Large intestine (tissue), 3 donors: ENCODE data around the gene SERPINE2. TPM values are rescaled to one million over a fixed set of nuclear protein-coding genes. Genes with fewer than 3 reads are reported as not detected.

Source experiments
- DNase-seq, 2 donors: peaks; one replicate each; pipeline versions ENCODE4 v3.0.0 to v3.0.0-alpha.2; 2013
- H3K27ac ChIP-seq: one replicate; pipeline ENCODE4 v1.5.1; 2013; ENCODE audit warnings: low read length
- H3K27me3 ChIP-seq: 2 replicates; pipeline ENCODE4 v1.6.1; 2013; ENCODE audit warnings: low read length; ENCODE audit not compliant: control insufficient read depth, insufficient read depth
- H3K36me3 ChIP-seq: 2 replicates; pipeline ENCODE4 v1.6.1; 2013; ENCODE audit warnings: low read length; ENCODE audit not compliant: control insufficient read depth, insufficient read depth
- H3K4me1 ChIP-seq: one replicate; pipeline ENCODE4 v1.6.1; 2013; ENCODE audit warnings: low read length; ENCODE audit not compliant: control insufficient read depth, insufficient read depth
- H3K4me3 ChIP-seq: one replicate; pipeline ENCODE4 v1.5.1; 2013; ENCODE audit warnings: low read length
- H3K9me3 ChIP-seq: one replicate; pipeline ENCODE4 v1.6.1; 2013; ENCODE audit warnings: mild to moderate bottlenecking, low read depth, low read length, moderate library complexity; ENCODE audit not compliant: control insufficient read depth
- WGBS: methylation state at CpG from one replicate; pipeline ENCODE4 v1.1.5; 2013; ENCODE audit warnings: low lambda C conversion rate; ENCODE audit not compliant: insufficient coverage; 5-methylcytosine and 5-hydroxymethylcytosine counted together
- polyA plus RNA-seq: library from polyadenylated mRNA; unstranded; fragments of 120-200 nt; gene quantifications from one replicate; pipeline ENCODE4 v1.2.1, GENCODE V29; 2013

SERPINE2 gene
- polyA plus RNA-seq, 1 donor = 72.4 TPM

DNA sequence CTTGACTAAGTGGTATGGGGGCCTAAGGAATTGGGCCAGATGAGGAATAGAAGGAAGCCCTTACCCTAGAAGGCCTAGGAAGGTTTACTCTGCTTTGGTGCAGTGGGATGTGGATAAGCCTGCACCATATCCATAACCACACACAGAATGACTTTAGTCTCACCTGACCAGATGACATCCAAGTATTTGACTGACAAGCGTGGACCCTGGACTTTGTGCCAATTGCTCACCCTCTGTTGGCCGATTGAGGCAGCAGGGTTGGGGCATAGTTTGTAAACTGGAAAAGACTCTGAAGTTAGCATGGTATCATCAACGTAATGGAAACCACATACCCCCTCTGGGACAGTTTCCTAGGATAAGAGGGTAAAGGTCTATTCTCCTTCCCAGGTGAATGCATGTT is 36.5 kb upstream of the SERPINE2 start:
- Histone ChIP-seq H3K4me1 (no peaks in the 10 kb centered on the region), H3K27ac (no peak overlapping the region), H3K9me3 (no peaks in the 10 kb centered on the region), H3K4me3 (no peak overlapping the region), H3K36me3 (no peaks in the 10 kb centered on the region), H3K27me3 (peaks cover 5% of the 10 kb centered on the region)
- DNase-seq = no peak
- WGBS = no CpG with 5 or more reads among the region's 3 CpGs

DNA sequence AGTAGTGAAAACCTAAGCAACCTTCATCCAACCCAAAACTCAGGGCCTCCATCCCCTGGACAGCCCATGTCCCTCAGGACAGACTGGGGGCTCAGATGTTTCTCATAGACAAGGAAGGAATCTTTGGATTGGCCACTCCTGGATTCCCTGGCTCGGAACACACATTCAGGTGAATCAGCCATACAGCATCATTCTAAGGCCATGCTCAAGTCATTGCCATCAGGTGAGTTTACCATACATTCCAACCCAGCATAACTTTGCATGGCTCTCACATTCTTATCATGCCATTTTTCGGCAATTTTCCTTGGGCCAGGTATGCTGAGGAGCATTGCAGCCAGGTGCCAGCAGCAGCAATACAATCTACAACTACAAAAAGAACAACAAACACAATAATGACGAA is 34.6 kb upstream of the SERPINE2 start:
- H3K36me3 ChIP-seq = no peaks in the 10 kb centered on the region
- no peak for DNase-seq
- no peaks in the 10 kb centered on the region for H3K4me1 ChIP-seq
- H3K27ac ChIP-seq = no peak overlapping the region
- H3K9me3 ChIP-seq = no peaks in the 10 kb centered on the region
- H3K4me3 ChIP-seq = no peak overlapping the region
- WGBS = no CpG with 5 or more reads among the region's 3 CpGs
- peaks cover 9% of the 10 kb centered on the region for H3K27me3 ChIP-seq

DNA sequence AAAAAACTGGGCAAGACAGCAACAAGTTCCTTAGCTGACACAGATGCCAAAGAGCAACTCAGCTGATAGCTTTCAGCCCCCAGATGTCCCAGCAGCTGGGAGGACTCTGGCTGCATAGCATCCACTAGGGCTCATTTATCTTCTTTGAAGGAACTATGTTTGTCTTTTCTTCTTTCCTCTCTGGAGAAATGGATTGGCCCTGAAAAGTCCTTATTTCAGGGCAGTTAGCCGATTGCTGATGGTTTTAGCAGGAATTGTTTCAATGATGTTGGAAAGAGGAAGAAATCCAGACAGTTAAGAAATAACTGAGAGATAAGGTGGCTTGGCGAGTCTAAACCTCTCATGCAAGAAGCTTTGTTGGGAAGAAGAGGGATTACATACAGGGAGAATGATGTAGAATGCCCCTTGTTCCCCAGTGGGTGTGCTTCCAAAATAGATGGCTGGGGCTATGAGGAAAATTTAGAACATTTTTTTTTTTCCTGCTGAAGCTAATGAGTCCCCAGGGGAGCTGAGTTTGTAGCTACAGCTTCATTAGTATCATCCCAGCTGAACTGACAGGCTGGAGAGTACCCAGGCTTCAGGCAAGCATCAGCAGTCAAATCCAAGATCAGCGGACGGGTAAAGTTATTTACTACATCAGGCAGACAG is 33.6 kb upstream of the SERPINE2 start:
- DNase-seq = peak in 1 of 2 donors; percentile 14
- peaks cover 9% of the 10 kb centered on the region for H3K27me3 ChIP-seq
- WGBS = no CpG with 5 or more reads among the region's 4 CpGs
- H3K36me3 ChIP-seq = no peaks in the 10 kb centered on the region
- no peaks in the 10 kb centered on the region for H3K9me3 ChIP-seq
- no peak overlapping the region for H3K4me3 ChIP-seq
- H3K4me1 ChIP-seq = no peaks in the 10 kb centered on the region
- H3K27ac ChIP-seq = no peak overlapping the region

DNA sequence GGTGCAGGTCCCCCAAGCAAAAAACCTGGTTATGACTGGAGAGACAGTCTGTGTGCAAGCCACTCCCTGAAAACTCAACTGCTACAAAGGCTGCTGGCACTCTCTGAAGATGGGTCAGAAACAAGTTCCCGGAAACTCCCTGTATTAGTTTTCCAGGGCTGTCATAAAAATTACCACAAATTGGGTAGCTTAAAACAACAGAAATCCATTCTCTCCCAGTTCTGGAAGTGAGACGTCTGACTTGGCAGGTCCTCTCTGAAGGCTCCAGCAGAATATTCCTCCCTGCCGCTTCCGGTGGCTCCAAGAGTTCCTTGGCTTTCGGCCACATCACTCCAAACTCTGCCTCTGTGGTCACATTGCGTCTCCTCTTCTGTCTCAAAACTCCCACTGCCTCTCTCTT is 30.1 kb upstream of the SERPINE2 start:
- Histone ChIP-seq H3K27me3 (peaks cover 10% of the 10 kb centered on the region), H3K27ac (no peak overlapping the region), H3K4me1 (no peaks in the 10 kb centered on the region), H3K36me3 (no peaks in the 10 kb centered on the region), H3K4me3 (no peak overlapping the region), H3K9me3 (no peaks in the 10 kb centered on the region)
- DNase-seq = no peak
- no CpG with 5 or more reads among the region's 6 CpGs for WGBS

DNA sequence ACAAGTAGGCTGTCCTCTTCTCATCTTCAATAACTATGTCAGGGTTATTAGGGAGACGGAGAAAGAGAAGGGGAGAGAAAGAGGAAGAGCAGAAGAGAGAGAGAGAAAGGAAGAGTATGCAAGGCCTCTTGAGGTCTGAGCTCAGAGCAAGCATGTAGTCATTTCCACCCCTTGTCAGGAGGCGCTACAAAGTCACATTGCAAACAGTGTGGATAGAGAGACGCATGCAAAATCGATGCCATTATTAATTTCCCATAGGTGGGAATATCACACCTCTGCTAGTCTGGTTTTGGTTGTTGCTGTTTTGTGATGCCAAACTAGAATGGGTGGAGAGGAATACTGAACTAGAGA is 24.2 kb upstream of the SERPINE2 start:
- no CpG with 5 or more reads among the region's 4 CpGs for whole genome bisulfite sequencing
- Histone ChIP-seq H3K4me1 (no peaks in the 10 kb centered on the region), H3K36me3 (no peaks in the 10 kb centered on the region), H3K27ac (no peak overlapping the region), H3K4me3 (no peak overlapping the region), H3K9me3 (no peaks in the 10 kb centered on the region), H3K27me3 (peaks cover 2% of the 10 kb centered on the region)
- no peak for DNase-seq

DNA sequence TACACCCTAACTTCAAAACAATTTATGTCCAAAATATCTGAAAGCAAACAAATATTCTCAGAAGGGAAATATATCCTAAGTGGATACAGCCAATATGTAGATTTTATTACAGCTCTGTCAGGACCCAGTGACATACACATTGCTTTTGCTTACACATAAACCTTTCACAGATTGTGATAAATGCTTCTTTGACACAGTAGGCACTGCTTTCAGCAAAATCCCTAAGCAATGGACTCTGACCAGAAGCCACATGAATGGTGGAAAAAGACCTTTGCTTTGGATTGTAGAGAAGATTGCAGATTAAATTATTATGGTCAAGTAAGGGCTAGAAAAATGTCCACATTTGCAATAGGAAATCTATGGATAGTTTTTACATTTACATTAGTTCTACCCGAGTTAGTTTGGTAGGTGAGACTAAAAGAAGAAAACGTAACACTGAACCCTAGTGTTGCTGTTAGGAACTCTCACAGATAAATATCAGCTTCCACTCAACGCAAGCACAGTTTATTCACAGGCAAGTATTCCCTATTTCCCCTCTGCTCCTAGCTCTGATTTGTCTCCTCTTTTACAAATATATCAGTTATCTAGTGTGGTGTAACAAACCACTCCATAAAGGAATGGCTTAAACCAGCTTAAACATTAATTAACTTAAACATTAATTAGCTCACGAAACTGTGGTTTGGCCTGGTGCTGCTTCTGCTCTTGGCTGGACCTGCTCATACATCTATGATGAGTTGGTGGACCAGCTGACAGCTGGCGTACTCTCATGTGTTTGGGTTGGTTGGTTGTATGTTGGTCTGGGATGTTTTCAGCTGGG is 23.6 kb upstream of the SERPINE2 start:
- H3K27ac ChIP-seq = peak overlapping the region; percentile 17
- WGBS = no CpG with 5 or more reads among the region's 5 CpGs
- no peaks in the 10 kb centered on the region for H3K4me1 ChIP-seq
- H3K9me3 ChIP-seq = no peaks in the 10 kb centered on the region
- H3K27me3 ChIP-seq = peaks cover 2% of the 10 kb centered on the region
- DNase-seq = peak; percentile 38 to 79
- no peak overlapping the region for H3K4me3 ChIP-seq
- no peaks in the 10 kb centered on the region for H3K36me3 ChIP-seq

DNA sequence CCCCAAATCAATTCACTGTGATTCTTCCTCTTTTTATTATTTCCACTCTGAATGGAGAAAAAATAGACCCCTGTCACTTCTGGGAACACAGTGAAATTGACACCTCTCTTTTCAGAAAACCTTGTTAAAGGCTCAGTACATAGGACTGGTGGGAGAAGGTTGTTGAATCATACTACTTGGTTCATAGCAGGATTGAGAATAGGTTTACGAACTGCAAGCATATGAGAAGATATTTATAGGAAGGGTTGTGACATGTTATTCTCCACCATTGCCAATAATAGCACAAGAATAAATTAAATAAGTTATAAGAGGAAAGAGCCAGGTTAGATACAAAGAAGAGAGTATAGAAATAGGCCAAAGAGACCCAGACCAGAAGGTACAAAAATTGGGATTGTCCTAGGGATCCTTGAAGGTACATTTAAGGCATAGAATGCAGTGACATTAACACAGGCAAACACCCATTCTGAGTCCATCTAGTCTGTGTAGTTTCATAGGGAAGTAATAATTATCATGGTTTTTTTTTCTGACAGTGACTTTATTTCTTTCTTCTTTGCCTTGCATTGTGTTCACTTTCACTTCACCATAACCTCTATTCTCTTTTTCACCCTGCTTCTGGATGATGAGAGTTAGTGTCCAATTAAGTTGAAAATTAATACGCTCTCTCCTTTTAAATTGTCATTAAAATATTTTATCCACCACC is 21.8 kb upstream of the SERPINE2 start:
- no peaks in the 10 kb centered on the region for H3K9me3 ChIP-seq
- H3K27me3 ChIP-seq = no peaks in the 10 kb centered on the region
- H3K27ac ChIP-seq = no peak overlapping the region
- no peak overlapping the region for H3K4me3 ChIP-seq
- no peaks in the 10 kb centered on the region for H3K4me1 ChIP-seq
- H3K36me3 ChIP-seq = no peaks in the 10 kb centered on the region
- 100% methylated on average over 1 of the region's 2 CpGs for WGBS
- DNase-seq = no peak

DNA sequence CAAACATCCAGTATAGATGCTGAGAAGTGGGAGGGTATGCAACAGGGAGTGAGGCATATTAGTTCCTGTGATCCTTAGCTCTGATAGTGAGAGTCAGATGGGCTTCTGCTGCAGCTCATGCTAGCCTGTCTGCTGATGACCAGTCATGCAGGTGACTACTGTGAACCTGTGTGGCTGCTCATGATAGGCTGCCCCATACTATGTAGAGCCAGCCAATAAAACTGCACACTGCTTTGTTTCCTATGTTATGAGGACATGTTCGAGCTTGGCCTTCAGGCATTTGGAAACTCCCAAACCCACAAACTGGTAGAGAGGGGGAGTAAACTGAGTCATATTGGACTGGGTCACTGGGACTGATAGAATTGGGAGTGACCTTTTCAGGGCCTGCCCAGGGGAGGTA is 20.1 kb upstream of the SERPINE2 start:
- no peak for DNase-seq
- no peaks in the 10 kb centered on the region for H3K9me3 ChIP-seq
- no CpG with 5 or more reads among the region's 1 CpG for WGBS
- H3K27ac ChIP-seq = no peak overlapping the region
- no peaks in the 10 kb centered on the region for H3K4me1 ChIP-seq
- no peaks in the 10 kb centered on the region for H3K36me3 ChIP-seq
- no peaks in the 10 kb centered on the region for H3K27me3 ChIP-seq
- no peak overlapping the region for H3K4me3 ChIP-seq

DNA sequence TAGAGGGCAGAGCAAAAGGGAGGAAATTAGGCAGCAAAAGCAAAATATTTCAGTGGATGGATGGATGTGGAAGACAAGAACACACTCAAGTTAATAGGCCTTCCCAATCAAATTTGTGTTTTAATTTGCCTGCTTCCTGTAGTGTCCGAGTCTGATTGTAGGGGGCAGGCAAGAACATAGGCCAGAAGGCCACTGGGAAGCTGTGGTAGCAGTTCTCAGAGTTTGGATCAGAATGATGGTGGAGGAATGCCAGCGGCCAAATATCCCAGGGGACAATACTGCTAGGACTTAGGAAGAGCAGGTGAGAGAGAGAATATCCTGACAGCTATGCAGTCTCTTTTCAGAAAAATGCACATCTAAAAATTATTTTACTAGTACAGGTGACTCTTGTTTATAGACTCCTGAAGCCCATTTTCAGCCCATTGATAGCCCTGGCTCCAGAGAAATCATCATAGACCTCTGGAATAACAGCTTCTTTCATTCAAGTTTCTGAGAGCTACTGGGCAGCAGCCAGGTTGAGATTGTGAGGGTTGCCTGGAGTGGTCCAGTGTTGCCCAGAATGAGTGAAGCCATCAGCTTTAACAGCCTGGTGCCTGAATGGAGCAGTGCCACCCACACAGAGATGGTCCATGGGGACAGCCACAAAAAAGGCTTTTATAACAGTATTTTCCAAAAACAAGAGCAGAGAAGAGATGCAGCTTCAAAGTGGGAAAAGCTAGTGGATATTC is 19.1 kb upstream of the SERPINE2 start:
- no peak for DNase-seq
- H3K4me1 ChIP-seq = no peaks in the 10 kb centered on the region
- no CpG with 5 or more reads among the region's 2 CpGs for WGBS
- no peaks in the 10 kb centered on the region for H3K36me3 ChIP-seq
- no peak overlapping the region for H3K27ac ChIP-seq
- no peaks in the 10 kb centered on the region for H3K27me3 ChIP-seq
- no peaks in the 10 kb centered on the region for H3K9me3 ChIP-seq
- no peak overlapping the region for H3K4me3 ChIP-seq

DNA sequence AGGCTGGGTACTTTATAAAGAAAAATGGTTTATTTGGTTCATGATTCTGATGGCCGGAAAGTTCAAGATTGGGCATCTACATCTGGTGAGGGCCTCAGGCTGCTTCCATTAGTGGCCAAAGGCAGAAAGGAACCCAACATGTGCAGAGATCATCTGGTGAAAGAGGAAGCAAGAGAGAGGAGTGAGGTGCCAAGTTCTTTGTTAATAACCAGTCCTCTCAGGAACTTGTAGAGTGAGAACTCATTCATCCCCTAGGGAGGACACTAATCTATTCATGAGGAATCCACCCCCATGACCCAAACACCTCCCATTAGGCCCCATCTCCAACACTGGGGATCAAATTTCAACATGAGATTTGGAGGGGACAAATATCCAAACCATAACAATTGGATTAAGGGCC is 17.8 kb upstream of the SERPINE2 start:
- no peak for DNase-seq
- H3K27ac ChIP-seq = no peak overlapping the region
- no CpG with 5 or more reads among the region's 1 CpG for WGBS
- H3K27me3 ChIP-seq = no peaks in the 10 kb centered on the region
- H3K36me3 ChIP-seq = no peaks in the 10 kb centered on the region
- no peaks in the 10 kb centered on the region for H3K9me3 ChIP-seq
- H3K4me3 ChIP-seq = no peak overlapping the region
- no peaks in the 10 kb centered on the region for H3K4me1 ChIP-seq
